Mammary microvascular endothelial cell (primary cell): ENCODE results near the gene RPS6KL1. TPM values are rescaled to one million over a fixed set of nuclear protein-coding genes. Genes with fewer than 3 reads are reported as not detected.

Source experiments
- total RNA-seq: library from RNA; depleted of rRNA; stranded (reverse); fragments of >200 nt; gene quantifications from 2 replicates; pipeline ENCODE4 v1.2.3, GENCODE V29; 2015

RPS6KL1 gene, protein sequence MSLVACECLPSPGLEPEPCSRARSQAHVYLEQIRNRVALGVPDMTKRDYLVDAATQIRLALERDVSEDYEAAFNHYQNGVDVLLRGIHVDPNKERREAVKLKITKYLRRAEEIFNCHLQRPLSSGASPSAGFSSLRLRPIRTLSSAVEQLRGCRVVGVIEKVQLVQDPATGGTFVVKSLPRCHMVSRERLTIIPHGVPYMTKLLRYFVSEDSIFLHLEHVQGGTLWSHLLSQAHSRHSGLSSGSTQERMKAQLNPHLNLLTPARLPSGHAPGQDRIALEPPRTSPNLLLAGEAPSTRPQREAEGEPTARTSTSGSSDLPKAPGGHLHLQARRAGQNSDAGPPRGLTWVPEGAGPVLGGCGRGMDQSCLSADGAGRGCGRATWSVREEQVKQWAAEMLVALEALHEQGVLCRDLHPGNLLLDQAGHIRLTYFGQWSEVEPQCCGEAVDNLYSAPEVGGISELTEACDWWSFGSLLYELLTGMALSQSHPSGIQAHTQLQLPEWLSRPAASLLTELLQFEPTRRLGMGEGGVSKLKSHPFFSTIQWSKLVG
- total RNA-seq = 11.1 and 14.0 TPM in 2 replicates

DNA sequence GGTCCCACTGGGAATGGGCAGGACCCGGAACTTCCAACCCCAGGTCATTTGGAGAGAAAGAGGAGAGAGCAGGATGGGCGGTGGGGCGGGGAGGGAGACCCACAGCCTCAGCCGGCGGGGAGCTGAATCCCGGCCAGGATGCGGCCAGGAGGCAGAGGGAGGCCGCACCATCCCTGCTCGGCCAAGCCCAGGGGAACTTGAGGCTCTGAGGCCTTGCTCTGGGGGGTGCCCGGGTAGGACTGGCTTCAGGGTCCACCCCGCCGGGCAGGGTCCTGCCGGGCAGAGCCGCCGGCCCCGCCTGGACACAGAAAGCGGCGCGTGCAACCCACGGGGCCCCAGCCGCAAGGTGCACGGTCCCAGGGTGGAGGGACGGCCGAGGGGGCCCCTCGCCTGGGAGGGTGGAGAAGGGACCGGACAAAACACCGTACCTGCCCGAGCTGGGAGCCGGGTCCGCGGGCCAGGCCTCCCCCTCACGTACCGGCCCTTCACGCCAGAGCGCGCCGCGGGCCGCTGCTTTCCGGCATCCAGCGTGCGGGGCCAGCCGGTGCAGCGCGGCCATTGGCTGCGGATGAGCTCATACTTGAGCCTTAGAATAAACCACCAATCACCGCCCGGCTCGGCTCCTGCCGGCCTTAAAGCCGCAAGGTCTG lies at the start of gene RPS6KL1:
RPS6KL1 (minus strand) TSS at position 509 of the 650 bp plus-strand sequence. CDS start 1,719 bp downstream, outside the sequence.

GRCh38 chr14:74955229-74956026 lies 32.4 kb upstream of the RPS6KL1 start, which contains the start of gene PGF:
TSS of gene PGF (minus strand) at chr14:74955597. CDS start at chr14:74955242, 355 bp downstream.

DNA sequence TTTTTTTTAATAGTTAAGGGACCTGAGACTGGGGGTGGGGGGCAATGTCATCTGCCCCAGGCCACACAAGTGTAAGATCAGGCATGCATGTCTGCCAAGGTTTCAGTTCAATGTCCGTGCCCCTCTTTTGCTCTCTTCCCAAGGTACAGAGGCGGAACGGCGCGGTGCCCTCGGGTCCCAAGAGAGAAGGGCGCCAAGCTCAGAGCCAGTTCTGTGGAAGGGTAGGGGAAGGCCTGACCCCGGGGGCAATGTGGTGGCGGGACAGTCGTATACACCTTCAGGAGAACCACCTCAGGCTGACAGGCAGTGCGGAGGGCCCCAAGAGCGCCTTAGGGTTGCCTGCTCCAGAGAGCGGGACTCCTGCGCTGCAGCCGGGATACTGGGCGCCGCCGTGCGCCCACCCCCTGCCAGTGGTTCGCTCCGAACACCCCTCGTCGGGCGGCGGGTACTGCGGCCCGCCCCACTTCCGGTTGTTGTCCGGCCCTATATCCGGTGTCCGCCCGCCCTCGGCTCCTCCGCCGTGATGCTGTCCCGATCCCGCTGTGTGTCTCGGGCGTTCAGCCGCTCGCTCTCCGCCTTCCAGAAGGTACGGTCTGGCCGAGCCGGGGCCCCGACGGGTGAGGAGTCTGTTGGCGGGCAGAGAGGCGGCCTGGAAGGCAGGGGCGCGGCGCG lies 41.5 kb downstream of the RPS6KL1 start, which contains the start of gene DLST:
DLST (plus strand) TSS at position 486 of the 672 bp plus-strand sequence; CDS start at position 524, 38 bp downstream.

DNA sequence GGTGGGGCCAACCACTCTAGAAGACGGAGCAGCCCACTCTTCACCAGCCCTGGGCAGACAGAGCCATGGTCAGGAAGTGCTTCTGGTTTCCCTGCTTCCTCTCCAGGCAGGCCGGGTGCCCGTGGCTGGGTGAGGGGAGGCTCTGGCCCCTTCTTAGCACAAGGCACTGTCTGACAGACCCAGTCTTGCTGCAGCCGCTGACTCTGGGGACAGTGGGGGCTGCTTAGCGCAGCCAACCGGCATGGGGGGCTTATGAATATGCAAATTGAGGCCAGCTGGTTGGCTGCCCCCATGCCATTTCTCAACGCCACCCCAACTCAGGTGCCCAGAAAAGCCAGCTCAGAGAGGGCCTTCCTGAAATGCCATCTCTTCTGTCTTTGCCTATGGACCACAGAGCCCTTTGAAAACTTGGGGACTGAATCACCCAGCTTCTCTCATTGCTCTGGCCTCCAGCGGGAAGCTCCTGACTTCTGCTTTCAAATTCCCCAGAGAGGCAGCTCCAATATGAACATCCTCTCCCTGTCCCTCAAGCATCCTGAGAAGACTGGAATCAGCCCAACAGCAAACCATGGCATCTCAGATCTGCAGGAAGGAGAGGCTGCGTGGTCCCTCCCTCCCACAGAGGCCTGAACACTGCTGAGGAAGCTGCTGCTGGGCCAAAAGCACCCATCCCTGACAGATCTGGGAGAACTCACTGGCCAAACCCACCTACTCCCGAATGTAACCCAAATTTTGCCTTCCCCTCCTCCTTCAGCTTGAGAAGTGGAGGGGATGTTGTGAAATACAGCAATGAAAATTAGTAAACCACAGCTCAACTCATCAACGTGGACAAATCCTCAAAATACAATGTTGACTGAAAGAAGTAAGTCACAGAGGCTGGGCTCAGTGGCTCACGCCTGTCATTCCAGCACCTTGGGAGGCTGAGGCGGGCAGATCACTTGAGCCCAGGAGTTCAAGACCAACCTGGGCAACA lies 46.8 kb downstream of the RPS6KL1 start, which contains the start of gene PROX2:
PROX2 (minus strand) TSS at position 205 of the 973 bp plus-strand sequence. CDS start 12,311 bp downstream, outside the sequence.

Other genes starting within 250 kb of the RPS6KL1 start
- 16.8 and 24.5 TPM in 2 replicates for gene AREL1, start 210.2 kb downstream of the RPS6KL1 start, total RNA-seq
- 28.8 and 36.8 TPM in 2 replicates for gene FCF1, start 210.1 kb downstream of the RPS6KL1 start, total RNA-seq
- 20.5 and 21.8 TPM in 2 replicates for gene YLPM1, start 159.9 kb downstream of the RPS6KL1 start, total RNA-seq
- gene PROX2, start 47.1 kb downstream of the RPS6KL1 start, total RNA-seq = not detected in 2 replicates
- gene DLST, start 41.3 kb downstream of the RPS6KL1 start, total RNA-seq = 63.0 and 71.6 TPM in 2 replicates
- 92.6 and 124 TPM in 2 replicates for gene PGF, start 32.3 kb upstream of the RPS6KL1 start, total RNA-seq
- 86.7 and 94.4 TPM in 2 replicates for gene EIF2B2, start 79.7 kb upstream of the RPS6KL1 start, total RNA-seq
- gene MLH3, start 128.2 kb upstream of the RPS6KL1 start, total RNA-seq = 11.6 and 12.6 TPM in 2 replicates
- 19.6 and 21.5 TPM in 2 replicates for gene ACYP1, start 140.8 kb upstream of the RPS6KL1 start, total RNA-seq
- 0.89 and 1.3 TPM in 2 replicates for gene ZC2HC1C, start 146.4 kb upstream of the RPS6KL1 start, total RNA-seq
- 16.7 and 20.7 TPM in 2 replicates for gene NEK9, start 203.8 kb upstream of the RPS6KL1 start, total RNA-seq